Body of pancreas (tissue), 4 donors: ENCODE data around the gene SNHG17. TPM values are rescaled to one million over a fixed set of nuclear protein-coding genes. Genes with fewer than 3 reads are reported as not detected.
"Not testable (repeated sequence)": the region's sequence is repeated elsewhere in the genome, so short reads cannot be mapped to it uniquely, and the experiment has no call there.

ENCODE experiments used
- ATAC-seq: fragments of 150-250 bp; one replicate; pipeline ENCODE4 v1.9.1; 2016
- DNase-seq, 4 donors: peaks; one replicate each; pipeline ENCODE4 v3.0.0-alpha.2; 2019
- H3K27ac ChIP-seq, 4 donors: fragments of 200-600 bp; sonication (generic); 1 replicate in 3 of 4; 2 replicates in 1 of 4; pipeline versions ENCODE4 v1.5.1 to v1.6.1; 2016 to 2019; ENCODE audit warnings: mild to moderate bottlenecking in 1 of 4, mixed read lengths in 1 of 4, moderate library complexity in 1 of 4
- H3K27me3 ChIP-seq, 2 donors: fragments of 200-600 bp; sonication (generic); one replicate each; pipeline ENCODE4 v1.6.0; 2016; ENCODE audit warnings: mild to moderate bottlenecking in 1 of 2
- H3K36me3 ChIP-seq, 2 donors: fragments of 200-600 bp; sonication (generic); replicated peaks in 1 of 2; 2 replicates each; pipeline ENCODE4 v1.5.1; 2016; ENCODE audit warnings: low read depth in 2 of 2; ENCODE audit not compliant: insufficient read depth in 1 of 2
- H3K4me1 ChIP-seq: fragments of 200-600 bp; sonication (generic); one replicate; pipeline ENCODE4 v1.6.0; 2016
- H3K4me3 ChIP-seq, 2 donors: fragments of 200-600 bp; sonication (generic); 1 replicate in 1 of 2; 2 replicates in 1 of 2; pipeline ENCODE4 v1.5.1; 2016 to 2019
- H3K9me3 ChIP-seq, 3 donors: fragments of 200-600 bp; sonication (generic); 1 replicate in 2 of 3; 2 replicates in 1 of 3; pipeline ENCODE4 v1.5.1; 2016
- CTCF ChIP-seq, 7 experiments: fragments of 450-650 bp in 4 of 7; fragments of 200-600 bp in 3 of 7; sonication (generic) in 3 of 7; IDR thresholded peaks; one replicate each; pipeline ENCODE4 v1.5.1; 2016 to 2019; ENCODE audit warnings: antibody characterized with exemption in 7 of 7
- POLR2A ChIP-seq, 3 donors: fragments of 450-650 bp; IDR thresholded peaks; one replicate each; pipeline ENCODE4 v1.6.1; 2016; ENCODE audit warnings: antibody characterized with exemption in 3 of 3, mild to moderate bottlenecking in 2 of 3
- WGBS, 2 donors: methylation state at CpG; one replicate each; pipeline ENCODE4 v1.1.5; 2017; 5-methylcytosine and 5-hydroxymethylcytosine counted together
- intact Hi-C: fragments of 100-400 bp; cut with DNase I; formaldehyde crosslinking; loops from one replicate; pipeline ENCODE4 v1.15.1; 2023
- total RNA-seq, 2 donors: library from RNA; depleted of rRNA; stranded (reverse); fragments of >200 nt; gene quantifications; one replicate each; pipeline ENCODE4 v1.1.0, GENCODE V29; 2016

SNHG17 gene
- total RNA-seq, 2 donors from 2014 or later, result 18.2 to 42.5 TPM

GRCh38 chr20:38420388-38421085 lies 14.6 kb downstream of the SNHG17 start:
- intact Hi-C loops, result no loop called here
- no peak overlapping the region for H3K27ac ChIP-seq
- H3K9me3 ChIP-seq, result no peaks in the 10 kb centered on the region
- ATAC-seq (no peak), DNase-seq (no peak)
- H3K36me3 ChIP-seq, result peaks cover 17 to 40% of the 10 kb centered on the region in 2 donors
- H3K27me3 ChIP-seq, result no peaks in the 10 kb centered on the region
- TF ChIP-seq CTCF (IDR thresholded peaks at IDR 0.05) (no peak), POLR2A (IDR thresholded peaks at IDR 0.05) (no peak)
- no peak overlapping the region for H3K4me3 ChIP-seq
- no peaks in the 10 kb centered on the region for H3K4me1 ChIP-seq
- WGBS, 2 donors, result 95% methylated on average over 9 of the region's 9 CpGs

- Histone ChIP-seq H3K36me3 (peaks cover 14 to 25% of the 10 kb centered on the region in 2 donors), H3K4me3 (no peak overlapping the region), H3K27me3 (no peaks in the 10 kb centered on the region), H3K4me1 (no peaks in the 10 kb centered on the region), H3K27ac (no peak overlapping the region), H3K9me3 (no peaks in the 10 kb centered on the region)
- WGBS, 2 donors, result 79 to 83% methylated on average over 3 to 4 of the region's 4 CpGs
- intact Hi-C loops, result no loop called here
- DNase-seq (peak in 3 of 4 donors; percentile 21 to 32 (median 24)), ATAC-seq (no peak)
- TF ChIP-seq POLR2A (IDR thresholded peaks at IDR 0.05) (no peak), CTCF (IDR thresholded peaks at IDR 0.05) (no peak)
These were observed 16.5 kb downstream of the SNHG17 start for GRCh38 chr20:38418509-38419204.

- WGBS, 2 donors, result 88 to 89% methylated on average over 14 of the region's 14 CpGs
- ATAC-seq, result no peak
- TF ChIP-seq CTCF (IDR thresholded peaks at IDR 0.05) (no peak), POLR2A (IDR thresholded peaks at IDR 0.05) (no peak)
- no peak for DNase-seq
- Histone ChIP-seq H3K27me3 (no peaks in the 10 kb centered on the region), H3K4me3 (no peak overlapping the region), H3K4me1 (no peaks in the 10 kb centered on the region), H3K36me3 (peaks cover 0 to 14% of the 10 kb centered on the region in 2 donors), H3K9me3 (no peaks in the 10 kb centered on the region), H3K27ac (no peak overlapping the region)
- intact Hi-C loops, result no loop called here
These were observed 20.2 kb downstream of the SNHG17 start for GRCh38 chr20:38414769-38415450.

GRCh38 chr20:38412877-38413577 lies 22.1 kb downstream of the SNHG17 start:
- DNase-seq (no peak), ATAC-seq (no peak)
- Histone ChIP-seq H3K27me3 (no peaks in the 10 kb centered on the region), H3K9me3 (no peaks in the 10 kb centered on the region), H3K27ac (no peak overlapping the region), H3K36me3 (peaks cover 0 to 7% of the 10 kb centered on the region in 2 donors), H3K4me3 (no peak overlapping the region), H3K4me1 (no peaks in the 10 kb centered on the region)
- TF ChIP-seq POLR2A (IDR thresholded peaks at IDR 0.05) (no peak), CTCF (IDR thresholded peaks at IDR 0.05) (no peak)
- intact Hi-C loops, result no loop called here
- WGBS, 2 donors, result 78 to 89% methylated on average over 8 to 9 of the region's 9 CpGs

DNA sequence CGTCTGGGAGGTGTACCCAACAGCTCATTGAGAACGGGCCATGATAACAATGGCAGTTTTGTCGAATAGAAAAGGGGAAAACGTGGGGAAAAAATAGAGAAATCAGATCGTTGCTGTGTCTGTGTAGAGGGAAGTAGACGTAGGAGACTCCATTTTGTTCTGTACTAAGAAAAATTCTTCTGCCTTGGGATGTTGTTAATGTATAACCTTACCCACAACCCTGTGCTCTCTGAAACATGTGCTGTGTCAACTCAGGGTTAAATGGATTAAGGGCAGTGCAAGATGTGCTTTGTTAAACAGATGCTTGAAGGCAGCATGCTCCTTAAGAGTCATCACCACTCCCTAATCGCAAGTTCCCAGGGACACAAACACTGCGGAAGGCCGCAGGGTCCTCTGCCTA lies 27.3 kb downstream of the SNHG17 start:
- ATAC-seq, H3K9me3 ChIP-seq, H3K27me3 ChIP-seq, H3K27ac ChIP-seq, H3K36me3 ChIP-seq, intact Hi-C loops, DNase-seq, H3K4me3 ChIP-seq, H3K4me1 ChIP-seq: not testable (repeated sequence)
- WGBS, 2 donors, result 88 to 91% methylated on average over 9 of the region's 9 CpGs
